Ramos (cell line): ENCODE results near the gene LRPAP1.

Source experiments
- in situ Hi-C: fragments of 300-500 bp; cut with MboI; formaldehyde crosslinking; loops from one replicate; pipeline ENCODE4 v1.14.3; 2022; ENCODE audit warnings: low sequenced_read_pairs; ENCODE audit not compliant: unreplicated experiment

LRPAP1 gene

DNA sequence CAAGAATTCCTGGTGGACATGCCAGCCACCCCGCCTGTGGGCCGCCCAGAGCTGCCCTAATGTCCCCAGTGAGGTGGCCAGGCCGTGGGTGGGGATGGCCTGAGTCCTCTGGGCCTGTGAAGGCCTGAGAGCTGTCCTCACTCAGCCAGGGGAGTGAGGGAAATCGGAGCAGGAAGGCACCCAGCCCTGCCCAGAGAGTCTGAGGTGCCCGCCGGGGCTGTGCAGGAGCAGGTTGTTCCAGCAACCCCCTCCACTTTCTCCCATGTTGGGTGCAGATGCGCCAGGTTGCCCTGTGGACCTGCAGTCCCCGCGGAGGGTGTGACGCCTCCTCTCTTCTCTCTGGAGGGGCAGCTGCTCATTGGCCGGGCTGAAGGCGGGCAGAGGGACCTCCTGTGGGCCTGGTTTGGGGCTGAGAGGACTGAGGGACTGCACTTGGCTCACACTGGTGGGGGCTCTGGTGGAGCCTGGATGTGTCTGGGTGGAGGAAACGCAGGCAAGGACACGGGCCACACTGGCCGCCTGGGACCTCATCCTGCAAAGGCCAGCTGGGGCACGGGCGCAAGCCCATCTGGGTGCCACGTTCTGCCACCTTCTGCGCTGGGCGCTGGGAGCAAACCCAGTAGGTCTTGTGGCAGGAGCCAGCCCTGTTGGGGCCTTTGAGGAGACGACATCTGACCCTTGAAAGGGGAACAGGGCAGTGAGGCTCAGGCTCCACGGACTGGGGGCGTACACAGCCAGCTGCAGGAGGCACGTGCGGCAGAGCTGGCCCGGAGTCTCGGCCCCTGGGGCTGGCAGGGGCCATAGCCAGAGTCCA is 55.1 kb downstream of the LRPAP1 start:
- in situ Hi-C loops: no loop called here

DNA sequence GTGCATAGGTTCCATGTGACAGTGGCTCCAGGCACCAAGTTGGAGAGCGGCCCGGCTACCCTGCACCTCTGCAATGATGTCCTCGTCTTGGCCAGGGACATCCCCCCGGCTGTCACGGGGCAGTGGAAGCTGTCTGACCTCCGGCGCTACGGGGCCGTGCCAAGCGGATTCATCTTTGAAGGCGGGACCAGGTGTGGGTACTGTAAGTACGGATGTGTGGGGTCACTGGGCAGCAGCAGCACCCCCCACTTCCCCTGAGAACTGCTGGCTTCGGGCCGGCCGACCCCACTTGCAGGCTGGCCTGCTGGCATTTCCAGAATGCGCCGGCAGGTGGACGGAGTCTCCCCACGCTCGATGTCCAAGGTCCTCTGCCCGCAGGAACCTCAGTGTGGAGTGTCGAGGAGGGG is 55.9 kb downstream of the LRPAP1 start:
- in situ Hi-C loops: no loop called here

DNA sequence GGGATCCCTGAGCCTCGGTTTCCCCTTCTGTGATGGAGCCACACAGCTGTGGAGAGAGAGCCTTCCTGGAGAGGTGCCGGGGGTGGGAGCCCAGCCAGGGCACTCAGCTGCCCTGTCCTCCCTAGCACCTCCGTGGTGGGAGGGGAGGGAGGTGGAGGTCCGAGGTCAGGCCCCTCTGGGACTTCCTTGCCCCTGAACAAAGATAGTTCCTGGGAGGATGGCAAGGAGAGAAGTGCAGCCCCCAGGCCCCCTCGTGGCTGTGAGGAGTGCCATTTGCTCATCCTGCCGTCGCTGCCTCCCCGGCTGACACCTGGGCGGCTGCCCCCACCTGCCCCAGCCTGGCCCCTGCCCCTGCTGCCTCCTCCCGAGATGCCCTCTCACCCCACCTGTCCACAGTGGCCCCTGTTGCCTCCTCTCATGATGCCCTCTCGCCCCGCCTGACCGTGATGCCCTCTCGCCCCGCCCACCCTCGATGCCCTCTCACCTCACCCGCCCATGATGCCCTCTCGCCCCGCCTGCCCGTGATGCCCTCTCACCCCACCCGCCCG is 56.4 kb downstream of the LRPAP1 start:
- in situ Hi-C loops: no loop called here

DNA sequence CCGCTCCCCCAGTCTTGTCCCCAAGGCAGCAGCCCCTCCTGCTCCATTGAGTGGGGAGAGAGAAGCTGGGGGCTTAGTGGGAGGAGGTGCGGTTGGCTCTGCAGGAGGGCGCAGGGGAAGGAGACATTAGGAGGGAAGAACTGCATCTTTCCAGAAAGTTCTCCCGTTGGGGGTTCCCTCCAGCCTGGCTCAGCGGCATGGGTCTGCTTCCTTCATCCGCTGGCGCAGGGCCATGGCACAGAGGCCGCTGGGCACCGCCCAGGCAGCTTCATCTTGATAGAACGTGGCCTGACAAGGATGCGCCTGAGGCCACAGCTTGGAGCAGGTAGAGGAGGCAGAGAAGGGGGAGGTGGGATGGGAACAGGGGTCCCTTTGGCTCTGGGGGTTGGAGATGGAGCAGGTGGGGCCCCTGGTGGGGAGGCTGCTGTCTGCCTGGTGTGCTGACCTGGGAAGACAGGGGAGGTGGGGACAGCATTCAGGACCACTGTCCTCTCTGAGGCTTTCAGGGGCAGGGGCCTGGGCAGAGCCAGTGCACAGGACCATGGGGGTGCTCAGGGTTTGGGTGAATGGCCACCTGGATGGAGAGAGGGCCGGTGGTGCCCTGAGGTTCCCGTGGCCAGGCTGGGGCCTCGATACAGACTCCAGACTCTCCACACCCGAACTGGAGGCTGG is 57.0 kb downstream of the LRPAP1 start:
- in situ Hi-C loops: no loop called here

DNA sequence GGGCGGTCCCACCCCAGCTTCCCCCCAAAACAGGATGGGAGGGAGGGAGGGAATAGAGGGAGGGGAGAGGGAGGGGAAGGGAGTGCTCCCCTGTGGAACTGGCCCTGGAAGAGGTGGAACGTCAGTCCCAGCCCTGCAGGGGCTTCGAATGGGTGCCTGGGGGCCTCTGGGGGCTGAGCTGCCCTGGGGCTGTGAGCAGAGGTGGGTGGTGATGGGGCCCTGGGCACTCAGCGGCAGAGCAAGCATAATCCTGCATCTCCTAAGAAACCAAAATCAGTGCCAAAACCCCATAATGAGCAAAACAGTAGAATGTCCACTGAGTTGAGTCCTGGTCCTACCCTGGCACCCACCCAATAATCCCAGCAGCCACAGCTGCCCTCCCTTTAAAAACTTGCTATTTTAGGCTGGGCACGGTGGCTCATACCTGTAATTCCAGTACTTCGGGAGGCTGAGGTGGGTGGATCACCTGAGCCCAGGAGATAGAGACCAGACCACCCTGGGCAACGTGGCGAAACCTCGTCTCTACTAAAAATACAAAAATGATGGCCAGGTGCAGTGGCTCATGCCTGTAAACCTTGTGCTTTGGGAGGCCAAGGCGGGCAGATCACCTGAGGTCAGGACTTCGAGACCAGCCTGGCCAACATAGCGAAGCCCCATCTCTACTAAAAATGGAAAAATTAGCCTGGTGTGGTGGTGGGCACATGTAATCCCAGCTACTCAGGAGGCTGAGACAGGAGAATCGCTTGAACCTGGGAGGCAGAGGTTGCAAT is 58.0 kb downstream of the LRPAP1 start:
- in situ Hi-C loops: no loop called here

DNA sequence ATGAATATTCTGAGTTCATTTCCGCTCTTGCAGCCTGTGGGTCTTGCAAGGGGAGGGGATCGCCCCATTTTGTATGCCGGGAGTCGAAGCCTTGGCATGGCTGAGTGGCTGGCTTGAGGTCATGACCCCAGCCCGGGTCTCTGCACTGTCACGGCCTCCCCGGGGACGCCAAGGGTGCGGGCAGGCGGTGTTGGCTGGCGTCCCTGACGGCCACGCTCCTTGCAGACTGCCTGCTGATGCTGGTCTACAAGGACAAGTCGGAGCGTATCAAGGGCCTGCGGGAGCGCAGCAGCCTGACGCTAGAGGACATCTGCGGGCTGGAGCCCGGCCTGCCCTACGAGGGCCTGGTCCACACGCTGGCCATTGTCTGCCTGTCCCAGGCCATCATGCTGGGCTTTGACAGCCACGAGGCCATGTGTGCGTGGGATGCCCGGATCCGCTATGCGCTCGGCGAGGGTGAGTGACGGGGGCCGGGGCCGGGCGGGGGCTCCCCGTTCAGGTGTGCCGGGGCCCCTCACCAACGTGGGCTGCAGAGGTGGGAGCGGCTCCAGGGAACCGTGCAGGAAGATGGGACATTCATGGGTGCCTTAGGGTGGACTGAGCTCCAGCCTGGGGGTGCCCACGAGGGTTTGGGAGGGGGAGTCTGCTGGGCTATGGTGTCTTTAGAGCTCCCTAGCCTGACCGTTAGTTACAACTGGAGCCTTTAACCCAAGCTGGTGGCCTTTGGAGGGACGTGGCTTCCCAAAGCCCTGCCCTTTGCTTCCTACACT is 58.9 kb downstream of the LRPAP1 start:
- in situ Hi-C loops: no loop called here

DNA sequence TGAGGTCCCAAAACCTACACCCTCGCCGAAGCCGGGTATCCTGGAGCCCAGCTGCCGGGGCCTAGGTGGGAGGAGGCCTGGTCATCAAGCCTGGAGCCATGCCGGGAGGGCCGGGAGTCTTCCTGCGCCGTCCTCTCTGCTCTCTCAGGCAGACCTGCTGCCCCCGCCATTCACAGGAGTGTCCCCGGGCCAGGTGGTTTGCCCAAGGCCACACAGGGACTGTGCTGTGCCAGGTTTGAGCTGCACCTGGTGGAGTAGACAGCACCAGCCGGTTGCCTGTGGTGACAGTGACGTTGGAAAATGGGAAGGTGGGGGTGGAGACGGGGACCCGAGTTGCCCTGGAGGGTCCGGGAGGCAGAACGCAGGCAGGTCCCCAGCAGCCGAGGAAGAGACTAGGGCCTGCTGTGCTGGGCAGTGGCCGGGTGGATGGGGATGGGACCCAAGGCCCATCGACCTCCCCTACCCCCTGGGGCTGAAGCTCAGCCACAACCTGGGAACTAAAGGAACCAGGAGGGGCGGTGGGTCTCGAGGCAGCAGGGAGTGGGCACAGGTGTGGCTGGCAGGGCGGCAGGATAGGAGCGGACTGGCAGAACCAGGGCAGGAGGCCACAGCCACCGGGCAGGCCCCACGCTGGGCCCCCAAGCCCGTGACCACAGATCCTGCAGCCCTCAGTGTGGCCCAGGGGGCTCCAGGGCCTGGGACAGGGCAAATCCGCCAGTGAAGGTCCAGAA is 59.6 kb downstream of the LRPAP1 start:
- in situ Hi-C loops: no loop called here

DNA sequence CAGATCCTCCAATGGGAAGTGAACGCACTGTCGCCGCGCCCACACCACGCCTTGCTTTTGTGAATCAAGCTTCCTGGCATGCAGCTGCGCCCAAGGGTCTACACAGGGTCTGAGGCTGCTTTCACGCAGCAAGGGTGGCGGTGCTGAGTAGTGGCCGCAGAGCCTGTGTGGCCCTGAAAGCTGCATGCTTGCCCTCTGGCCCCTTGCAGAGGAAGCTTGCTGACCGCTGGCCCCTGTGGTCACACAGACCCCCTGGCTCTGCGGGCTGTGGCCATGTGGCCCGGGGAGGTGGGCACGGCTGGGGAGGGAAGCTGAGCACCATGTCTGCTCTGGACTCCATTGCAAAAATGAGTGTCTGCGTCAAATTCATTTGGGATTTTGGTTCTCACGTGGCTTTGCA is 60.3 kb downstream of the LRPAP1 start:
- in situ Hi-C loops: no loop called here

DNA sequence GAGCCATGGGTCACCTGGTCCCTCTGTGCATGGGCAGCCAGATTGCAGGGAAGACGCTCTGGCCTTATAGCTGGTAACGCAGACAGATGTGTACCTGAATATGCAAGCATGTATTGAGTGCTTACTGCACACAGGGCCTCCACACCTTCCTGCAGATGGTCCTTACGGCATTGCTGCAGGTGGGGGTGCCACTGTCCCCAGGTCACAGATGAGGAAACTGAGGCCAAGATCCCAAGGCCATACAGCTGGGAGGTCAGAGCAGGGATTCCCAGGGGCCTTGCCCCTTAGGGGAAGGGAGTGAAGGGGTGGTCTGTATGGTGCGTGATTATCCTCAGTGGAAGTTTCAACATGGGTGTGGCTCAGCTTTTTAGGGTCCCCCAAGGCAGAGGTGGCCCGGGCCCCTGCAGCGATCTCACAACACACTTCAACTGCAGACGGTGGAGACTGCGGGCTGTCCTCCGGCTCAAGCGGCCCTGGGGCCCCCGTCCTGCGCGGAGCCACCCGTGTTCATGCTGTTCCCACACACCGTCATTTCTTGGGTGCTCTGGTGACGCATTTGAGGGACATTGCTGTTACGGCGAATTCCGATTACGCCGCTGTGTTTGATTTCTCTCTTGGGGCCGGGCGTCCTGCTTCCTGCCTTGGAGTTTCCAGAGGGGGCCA is 61.0 kb downstream of the LRPAP1 start:
- in situ Hi-C loops: no loop called here

DNA sequence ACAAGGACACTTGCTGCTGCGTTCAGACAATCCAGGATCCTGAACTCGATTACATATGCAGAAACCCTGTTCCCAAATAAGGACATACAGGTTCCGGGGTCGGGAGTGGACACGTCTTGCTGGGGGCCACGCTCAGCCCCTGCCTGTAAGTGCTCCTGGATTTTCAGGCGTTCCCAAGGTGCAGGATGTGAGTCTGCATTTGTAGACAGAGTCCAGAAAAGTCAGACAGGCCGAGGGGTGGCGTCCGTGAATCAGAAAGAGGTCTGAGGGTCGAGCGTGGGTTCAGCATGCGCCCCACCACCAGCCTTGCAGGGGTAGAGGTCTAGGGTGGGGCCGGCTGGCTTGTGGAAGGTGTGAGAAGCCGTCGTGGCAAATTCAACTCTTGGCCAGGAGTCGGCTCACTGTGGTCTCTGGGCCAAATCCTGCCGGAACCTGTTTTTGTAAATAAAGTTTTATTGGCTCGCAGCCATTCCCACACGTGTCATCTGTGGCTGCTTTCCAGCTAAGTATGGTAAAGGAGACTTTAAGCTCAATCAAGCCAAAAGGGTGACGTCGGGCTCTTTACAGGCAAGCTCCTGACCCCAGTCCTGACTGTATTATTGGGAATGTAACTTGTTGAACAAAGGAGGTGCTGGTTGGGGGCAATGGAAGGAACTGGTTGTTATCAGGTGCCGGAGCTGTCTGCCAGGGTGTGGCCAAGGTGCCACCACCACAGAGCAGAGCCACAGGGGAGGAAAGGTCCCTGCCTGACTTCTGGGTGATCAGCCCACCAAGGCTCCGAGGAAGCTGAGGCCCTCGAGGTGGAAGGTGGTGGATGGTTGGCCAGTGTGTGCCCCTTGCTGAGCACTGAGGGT is 61.8 kb downstream of the LRPAP1 start:
- in situ Hi-C loops: no loop called here

DNA sequence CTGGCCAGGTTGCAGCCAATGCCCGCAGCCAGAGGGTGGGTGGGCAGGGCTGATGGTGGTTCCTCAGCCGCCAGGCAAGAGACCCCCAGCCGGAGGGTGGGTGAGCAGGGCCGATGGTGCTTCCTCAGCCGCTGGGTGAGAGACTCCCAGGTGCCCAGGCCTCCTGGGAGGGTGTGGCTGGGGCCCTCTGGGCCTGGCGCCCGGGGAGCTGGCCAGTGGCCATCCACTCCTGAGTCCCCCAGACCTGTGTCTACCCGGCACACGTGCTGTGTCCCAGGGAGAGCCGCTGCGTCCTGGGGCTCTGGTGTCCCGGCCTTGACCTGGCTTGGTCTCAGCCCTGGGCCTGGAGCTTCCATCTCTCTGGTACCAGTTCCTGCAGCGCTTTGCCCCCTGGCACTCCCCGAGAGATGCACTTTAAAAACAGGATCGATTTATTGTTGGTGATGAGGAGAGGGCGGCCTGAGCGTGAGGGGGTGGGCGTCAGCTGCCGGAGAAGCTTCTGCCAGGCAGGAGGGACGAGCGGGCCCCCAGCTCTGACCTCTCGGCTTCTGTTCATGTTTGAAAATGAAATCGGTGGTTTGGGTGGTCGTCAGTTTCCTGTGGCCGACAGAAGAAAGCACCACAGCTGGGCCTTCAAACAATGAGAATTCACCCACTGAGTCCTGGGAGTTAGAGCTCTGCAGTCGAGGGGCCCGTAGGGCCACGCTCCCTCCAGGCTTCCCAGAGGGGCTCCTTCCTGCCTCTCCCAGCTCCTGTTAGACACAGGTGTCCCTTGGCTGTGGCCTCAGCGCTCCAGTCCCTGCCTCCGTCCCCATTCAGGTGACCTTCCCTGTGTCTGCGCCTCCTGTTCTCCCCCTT is 62.6 kb downstream of the LRPAP1 start:
- in situ Hi-C loops: no loop called here

DNA sequence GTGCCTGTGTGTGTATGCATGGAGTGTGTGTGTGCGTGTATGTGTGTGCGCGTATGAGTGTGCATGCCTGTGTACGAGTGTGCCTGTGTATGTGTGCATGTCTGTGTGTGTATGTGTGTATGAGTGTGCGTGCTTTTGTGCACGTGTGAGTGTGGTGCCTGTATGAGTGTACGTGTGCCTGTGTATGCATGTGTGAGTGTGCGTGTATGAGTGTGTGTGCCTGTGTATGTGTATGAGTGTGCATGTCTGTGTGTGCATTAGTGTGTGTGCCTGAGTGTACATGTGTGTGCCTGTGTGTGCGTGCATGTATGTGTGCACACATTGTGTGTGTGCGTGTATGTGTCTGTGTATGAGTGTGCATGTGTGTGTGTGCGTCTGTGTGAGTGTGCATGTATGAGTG is 63.4 kb downstream of the LRPAP1 start:
- in situ Hi-C loops: no loop called here

DNA sequence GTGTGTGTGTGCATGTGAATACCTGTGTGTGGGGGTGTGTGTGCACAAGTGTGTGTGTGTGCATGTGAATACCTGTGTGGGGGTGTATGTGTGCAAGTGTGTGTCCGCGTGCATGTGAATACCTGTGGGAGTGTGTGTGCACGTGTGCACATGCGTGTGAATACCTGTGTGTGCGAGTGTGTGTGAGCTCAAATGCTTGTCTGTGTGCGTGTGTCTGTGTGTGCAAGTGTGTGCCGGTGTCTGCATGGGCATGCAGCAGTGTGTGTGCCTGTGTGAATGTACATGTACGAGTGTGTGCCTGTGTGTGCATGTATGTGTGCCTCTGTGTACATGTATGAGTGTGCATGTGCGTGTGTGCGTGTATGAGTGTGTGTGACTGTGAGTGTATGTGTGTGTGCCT is 64.1 kb downstream of the LRPAP1 start:
- in situ Hi-C loops: no loop called here

DNA sequence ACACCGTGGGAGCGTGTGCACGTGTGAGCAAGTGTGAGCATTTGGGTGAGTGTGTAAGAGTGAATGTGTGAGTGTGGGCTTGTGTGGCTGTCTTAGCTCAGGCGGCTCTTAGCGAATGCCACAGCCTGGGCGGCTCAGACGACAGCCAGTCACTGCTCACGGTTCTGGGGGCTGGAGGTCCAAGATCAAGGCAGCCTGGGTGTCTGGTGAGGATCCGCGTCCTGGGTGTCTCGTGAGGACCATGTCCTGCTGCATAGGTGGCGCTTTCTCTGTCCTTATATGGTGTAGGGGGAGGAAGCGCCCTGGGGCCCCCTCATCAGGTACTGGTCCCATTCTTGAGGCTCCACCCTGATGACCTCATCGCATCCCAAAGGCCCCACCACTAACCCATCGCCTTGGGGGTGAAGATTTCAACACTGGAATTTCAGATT is 64.6 kb downstream of the LRPAP1 start:
- in situ Hi-C loops: no loop called here

DNA sequence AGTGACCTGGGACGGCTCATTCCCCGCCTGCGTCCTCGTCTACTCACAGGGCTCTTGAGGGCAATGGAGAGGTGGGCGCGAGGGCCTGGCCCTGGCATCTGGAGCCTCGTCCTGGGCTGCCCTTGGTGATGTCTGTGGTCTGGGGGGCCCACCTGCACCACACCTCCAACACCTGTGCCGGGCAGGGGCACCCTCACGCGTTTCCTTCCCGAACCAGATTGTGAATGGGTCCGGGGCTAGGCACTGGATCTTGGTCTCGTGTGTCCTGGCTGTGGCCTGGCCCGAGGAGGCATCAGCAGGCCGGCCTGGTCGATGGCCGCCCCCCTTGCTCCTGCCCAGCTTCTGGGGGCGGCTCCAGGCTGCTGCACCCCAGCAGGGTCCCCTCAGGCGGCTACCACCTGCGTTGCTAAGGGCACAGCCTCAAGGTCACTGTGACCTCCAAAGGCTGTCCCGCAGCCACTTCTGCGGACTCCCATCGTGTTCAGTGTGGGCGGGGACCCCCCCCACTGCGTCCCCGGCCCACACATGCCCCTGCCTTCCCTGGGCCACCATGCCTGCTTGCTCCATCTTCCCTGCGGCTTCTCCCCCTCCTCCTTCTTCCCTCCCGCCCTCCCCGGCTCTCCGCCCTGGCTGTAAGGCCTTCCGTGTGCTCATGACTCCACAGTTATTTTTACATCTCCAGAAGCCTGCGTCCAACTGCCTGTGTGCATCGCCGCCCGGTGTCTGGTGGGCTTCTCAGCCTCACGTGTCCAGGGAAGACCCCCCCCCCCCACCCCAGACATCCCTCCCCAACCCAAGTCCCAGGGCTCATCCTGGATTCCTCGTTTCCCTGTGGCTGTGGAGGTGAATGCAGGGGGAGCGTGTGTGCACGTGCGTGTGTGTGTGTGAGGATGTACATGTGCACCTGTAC is 65.3 kb downstream of the LRPAP1 start:
- in situ Hi-C loops: no loop called here
